ENCODE results near the gene HIGD1B. TPM values are rescaled to one million over a fixed set of nuclear protein-coding genes. Genes with fewer than 3 reads are reported as not detected.

The HIGD1B gene
- total RNA-seq, 3 donors from 2014 or later (not counting 1 experiment from before 2014, with no cell fraction given) = not detected

GRCh38 chr17:44854192-44854591, 6.5 kb downstream of the HIGD1B start:
- Mint-ChIP-seq H3K4me3 (no peak overlapping the region), H3K36me3 (peaks cover 26% of the 10 kb centered on the region), H3K9me3 (no peaks in the 10 kb centered on the region), H3K4me1 (peaks cover 0 to 7% of the 10 kb centered on the region in 2 donors), H3K27ac (no peak overlapping the region), H3K27me3 (ENCODE audit: low read depth in 2 of 2) (no peaks in the 10 kb centered on the region)
- no peak overlapping the region for H3K27ac ChIP-seq (ENCODE audit: low read length)
- no peaks in the 10 kb centered on the region for H3K4me1 ChIP-seq (ENCODE audit: control insufficient read depth, insufficient read depth, low read length)
- H3K4me3 ChIP-seq (ENCODE audit: low read length) = no peak overlapping the region
- ATAC-seq (no peak), DNase-seq (no peak)
- TF ChIP-seq, protein P1, sequence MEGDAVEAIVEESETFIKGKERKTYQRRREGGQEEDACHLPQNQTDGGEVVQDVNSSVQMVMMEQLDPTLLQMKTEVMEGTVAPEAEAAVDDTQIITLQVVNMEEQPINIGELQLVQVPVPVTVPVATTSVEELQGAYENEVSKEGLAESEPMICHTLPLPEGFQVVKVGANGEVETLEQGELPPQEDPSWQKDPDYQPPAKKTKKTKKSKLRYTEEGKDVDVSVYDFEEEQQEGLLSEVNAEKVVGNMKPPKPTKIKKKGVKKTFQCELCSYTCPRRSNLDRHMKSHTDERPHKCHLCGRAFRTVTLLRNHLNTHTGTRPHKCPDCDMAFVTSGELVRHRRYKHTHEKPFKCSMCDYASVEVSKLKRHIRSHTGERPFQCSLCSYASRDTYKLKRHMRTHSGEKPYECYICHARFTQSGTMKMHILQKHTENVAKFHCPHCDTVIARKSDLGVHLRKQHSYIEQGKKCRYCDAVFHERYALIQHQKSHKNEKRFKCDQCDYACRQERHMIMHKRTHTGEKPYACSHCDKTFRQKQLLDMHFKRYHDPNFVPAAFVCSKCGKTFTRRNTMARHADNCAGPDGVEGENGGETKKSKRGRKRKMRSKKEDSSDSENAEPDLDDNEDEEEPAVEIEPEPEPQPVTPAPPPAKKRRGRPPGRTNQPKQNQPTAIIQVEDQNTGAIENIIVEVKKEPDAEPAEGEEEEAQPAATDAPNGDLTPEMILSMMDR (IDR thresholded peaks at IDR 0.05) = no peak
- intact Hi-C loops (cut with micrococcal nuclease) = no loop called here
- peaks cover 75% of the 10 kb centered on the region for H3K36me3 ChIP-seq (ENCODE audit: control insufficient read depth, insufficient read depth, low read length)
- WGBS (ENCODE audit: insufficient coverage) = 96% methylated on average over 5 of the region's 5 CpGs
- H3K27me3 ChIP-seq (ENCODE audit: control insufficient read depth, insufficient read depth, low read length) = no peaks in the 10 kb centered on the region
- no peaks in the 10 kb centered on the region for H3K9me3 ChIP-seq (ENCODE audit: control insufficient read depth, insufficient read depth, low read length)

DNA sequence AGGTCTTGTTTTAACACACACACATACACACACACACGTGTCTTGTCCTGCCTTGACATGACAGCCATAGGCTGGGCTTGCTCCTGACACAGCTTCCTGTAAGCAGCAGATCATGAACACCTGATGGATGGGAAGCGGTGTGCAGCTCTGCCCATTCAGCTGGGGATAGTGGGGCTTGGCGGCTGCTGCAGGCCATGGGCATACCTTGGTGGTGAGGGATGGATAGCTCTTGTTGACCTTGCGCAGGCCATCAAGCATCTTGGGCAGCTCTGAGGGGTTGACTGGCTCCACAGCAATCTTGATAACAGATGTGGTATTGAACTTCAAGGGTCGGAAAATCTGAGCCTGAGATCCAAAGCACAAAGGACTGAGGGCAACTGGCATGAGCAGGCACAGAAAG, 12.0 kb downstream of the HIGD1B start:
- TF ChIP-seq, protein P1 (IDR thresholded peaks at IDR 0.05) = no peak
- intact Hi-C loops (cut with micrococcal nuclease) = no loop called here
- peaks cover 85% of the 10 kb centered on the region for H3K36me3 ChIP-seq (ENCODE audit: control insufficient read depth, insufficient read depth, low read length)
- Mint-ChIP-seq H3K9me3 (no peaks in the 10 kb centered on the region), H3K36me3 (peaks cover 24% of the 10 kb centered on the region), H3K27me3 (ENCODE audit: low read depth in 2 of 2) (no peaks in the 10 kb centered on the region), H3K4me1 (no peaks in the 10 kb centered on the region), H3K4me3 (no peak overlapping the region), H3K27ac (no peak overlapping the region)
- H3K9me3 ChIP-seq (ENCODE audit: control insufficient read depth, insufficient read depth, low read length) = no peaks in the 10 kb centered on the region
- ATAC-seq = no peak
- no peak overlapping the region for H3K4me3 ChIP-seq (ENCODE audit: low read length)
- DNase-seq = no peak
- H3K4me1 ChIP-seq (ENCODE audit: control insufficient read depth, insufficient read depth, low read length) = no peaks in the 10 kb centered on the region
- H3K27me3 ChIP-seq (ENCODE audit: control insufficient read depth, insufficient read depth, low read length) = no peaks in the 10 kb centered on the region
- H3K27ac ChIP-seq (ENCODE audit: low read length) = no peak overlapping the region
- WGBS (ENCODE audit: insufficient coverage) = 96% methylated on average over 5 of the region's 5 CpGs

GRCh38 chr17:44862278-44862914, 14.7 kb downstream of the HIGD1B start:
- 96% methylated on average over 9 of the region's 9 CpGs for WGBS (ENCODE audit: insufficient coverage)
- no peaks in the 10 kb centered on the region for H3K9me3 ChIP-seq (ENCODE audit: control insufficient read depth, insufficient read depth, low read length)
- Mint-ChIP-seq H3K9me3 (no peaks in the 10 kb centered on the region), H3K27ac (no peak overlapping the region), H3K4me1 (no peaks in the 10 kb centered on the region), H3K36me3 (peaks cover 7% of the 10 kb centered on the region), H3K27me3 (ENCODE audit: low read depth in 2 of 2) (no peaks in the 10 kb centered on the region), H3K4me3 (no peak overlapping the region)
- no peaks in the 10 kb centered on the region for H3K27me3 ChIP-seq (ENCODE audit: control insufficient read depth, insufficient read depth, low read length)
- DNase-seq (no peak), ATAC-seq (no peak)
- intact Hi-C loops (cut with micrococcal nuclease) = no loop called here
- no peak overlapping the region for H3K4me3 ChIP-seq (ENCODE audit: low read length)
- TF ChIP-seq, protein P1 (IDR thresholded peaks at IDR 0.05) = no peak
- no peak overlapping the region for H3K27ac ChIP-seq (ENCODE audit: low read length)
- no peaks in the 10 kb centered on the region for H3K4me1 ChIP-seq (ENCODE audit: control insufficient read depth, insufficient read depth, low read length)
- peaks cover 84% of the 10 kb centered on the region for H3K36me3 ChIP-seq (ENCODE audit: control insufficient read depth, insufficient read depth, low read length)
